ENCODE results near the gene CRELD1.

Gene CRELD1

GRCh38 chr3:9930804-9931418 lies 2.7 kb upstream of the CRELD1 start:
- ChIA-PET CTCF (interaction anchor here (0.5 to 2.2 kb wide), 5 partner anchors 11 to 87 kb away, joined by 3 to 7 read pairs (median 4); partner anchors contain the start of gene RPUSD3), POLR2A (interaction anchor here (0.8 to 4.2 kb wide), 2 partner anchors 12 to 88 kb away, joined by 3 to 36 read pairs; no protein-coding TSS in a partner anchor)
- no peak for TF ChIP-seq ZNF384 (IDR thresholded peaks at IDR 0.05)
- TF ChIP-seq ELF4 (IDR thresholded peaks at IDR 0.05), result no peak
- TF ChIP-seq SP1 (IDR thresholded peaks at IDR 0.05), result no peak
- TF ChIP-seq L3MBTL2 (conservative IDR thresholded peaks at IDR 0.05), result no peak
- TF ChIP-seq BHLHE40 (IDR thresholded peaks at IDR 0.05; ENCODE audit: borderline replicate concordance), result no peak
- no peak for TF ChIP-seq NFRKB (IDR thresholded peaks at IDR 0.05)
- TF ChIP-seq FOXM1 (IDR thresholded peaks at IDR 0.05; ENCODE audit: borderline replicate concordance), result no peak
- DNase-seq (ENCODE audit: extremely low spot score), result no peak

DNA sequence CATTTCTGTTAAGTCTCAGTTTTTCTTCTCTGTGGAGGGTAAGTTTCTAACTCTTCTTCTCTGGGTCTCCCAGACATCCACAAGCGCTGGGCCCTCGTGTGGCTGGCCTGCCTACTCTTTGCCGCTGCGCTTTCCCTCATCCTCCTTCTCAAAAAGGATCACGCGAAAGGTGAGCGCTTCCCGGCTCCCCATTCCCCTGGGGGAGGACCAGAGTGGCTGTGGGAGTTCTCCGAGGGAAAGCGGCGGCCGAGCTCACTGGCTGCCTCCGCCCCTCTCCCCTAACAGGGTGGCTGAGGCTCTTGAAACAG lies 1.1 kb upstream of the CRELD1 start:
- no peak for DNase-seq (ENCODE audit: extremely low spot score)
- TF ChIP-seq PKNOX1 (IDR thresholded peaks at IDR 0.05) (no peak), CTBP1 (IDR thresholded peaks at IDR 0.05; ENCODE audit: borderline replicate concordance) (no peak)
- ChIA-PET POLR2A (interaction anchor here (1.0 to 4.3 kb wide), 11 partner anchors 9 to 89 kb away, joined by 3 to 52 read pairs (median 6); partner anchors contain the start of genes IL17RE and RPUSD3), CTCF (interaction anchor here (0.7 to 3.5 kb wide), 7 partner anchors 9 to 44 kb away, joined by 3 to 26 read pairs (median 7); partner anchors contain the start of genes IL17RE and JAGN1)

GRCh38 chr3:9932843-9933560 lies 632 bp upstream of the CRELD1 start:
- ChIA-PET CTCF (interaction anchor here (0.6 to 3.5 kb wide), 10 partner anchors 9 to 830 kb away, joined by 3 to 26 read pairs (median 3); partner anchors contain the start of genes IL17RE and JAGN1), POLR2A (interaction anchor here (0.5 to 4.3 kb wide), 20 partner anchors 10 to 500 kb away, joined by 3 to 52 read pairs (median 4); partner anchors contain the start of genes ARPC4, IL17RC, IL17RE and JAGN1)
- peak; percentile 40; the same call in 1 of the 2 replicates for TF ChIP-seq FOXM1 (IDR thresholded peaks at IDR 0.05; ENCODE audit: borderline replicate concordance)
- TF ChIP-seq FOXA1 (IDR thresholded peaks at IDR 0.05), result no peak
- TF ChIP-seq HDGF (IDR thresholded peaks at IDR 0.05; ENCODE audit: borderline replicate concordance), result no peak
- TF ChIP-seq TARDBP (IDR thresholded peaks at IDR 0.05), result no peak
- TF ChIP-seq CTBP1 (IDR thresholded peaks at IDR 0.05; ENCODE audit: borderline replicate concordance), result peak; percentile 52; the same call in 1 of the 2 replicates
- no peak for TF ChIP-seq FOXK2 (IDR thresholded peaks at IDR 0.05)
- TF ChIP-seq L3MBTL2 (conservative IDR thresholded peaks at IDR 0.05), result peak; percentile 96
- TF ChIP-seq ZNF384 (IDR thresholded peaks at IDR 0.05), result no peak
- no peak for TF ChIP-seq ELF4 (IDR thresholded peaks at IDR 0.05)
- TF ChIP-seq SP1 (IDR thresholded peaks at IDR 0.05), result no peak
- no peak for TF ChIP-seq BHLHE40 (IDR thresholded peaks at IDR 0.05; ENCODE audit: borderline replicate concordance)
- TF ChIP-seq NFRKB (IDR thresholded peaks at IDR 0.05), result no peak
- no peak for TF ChIP-seq SUZ12 (IDR thresholded peaks at IDR 0.05)
- no peak for TF ChIP-seq PKNOX1 (IDR thresholded peaks at IDR 0.05)
- DNase-seq (ENCODE audit: extremely low spot score), result peak; percentile 79

GRCh38 chr3:9934235-9934621 lies 594 bp downstream of the CRELD1 start:
- no peak for DNase-seq (ENCODE audit: extremely low spot score)
- POLR2A ChIA-PET, result interaction anchor here (0.8 to 4.3 kb wide), 6 partner anchors 9 to 91 kb away, joined by 3 to 52 read pairs (median 12); partner anchors contain the start of genes JAGN1 and RPUSD3
- CTCF ChIA-PET, result interaction anchor here (0.6 to 3.5 kb wide), 2 partner anchors 10 to 12 kb away, joined by 3 to 26 read pairs; no protein-coding TSS in a partner anchor
- TF ChIP-seq ARNT (IDR thresholded peaks at IDR 0.05), result no peak
- no peak for TF ChIP-seq PKNOX1 (IDR thresholded peaks at IDR 0.05)
- no peak for TF ChIP-seq HDGF (IDR thresholded peaks at IDR 0.05; ENCODE audit: borderline replicate concordance)
- no peak for TF ChIP-seq BHLHE40 (IDR thresholded peaks at IDR 0.05; ENCODE audit: borderline replicate concordance)
- TF ChIP-seq ZNF384 (IDR thresholded peaks at IDR 0.05), result no peak
- TF ChIP-seq SP1 (IDR thresholded peaks at IDR 0.05), result no peak
- TF ChIP-seq FOXK2 (IDR thresholded peaks at IDR 0.05), result no peak

DNA sequence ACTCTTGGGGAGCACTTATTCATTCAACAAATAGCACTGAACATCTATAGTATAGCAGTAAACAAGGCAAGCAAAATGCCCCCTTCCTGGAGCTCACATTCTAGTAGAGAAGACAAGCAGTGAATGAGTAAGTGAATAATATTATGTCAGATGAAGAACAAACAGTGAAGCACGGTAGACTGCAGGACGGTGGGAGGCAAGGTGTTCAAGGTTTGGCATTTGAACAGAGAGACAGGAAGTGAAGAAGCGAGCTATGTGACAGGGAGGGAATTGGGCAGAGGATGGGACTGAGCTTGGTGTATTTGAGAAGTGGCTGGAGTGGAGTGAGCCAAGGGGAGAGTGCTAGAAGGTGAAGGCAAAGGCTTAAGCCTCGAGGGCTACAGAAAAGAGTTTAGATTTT lies 1.4 kb downstream of the CRELD1 start:
- TF ChIP-seq SUZ12 (IDR thresholded peaks at IDR 0.05), result no peak
- no peak for TF ChIP-seq BHLHE40 (IDR thresholded peaks at IDR 0.05; ENCODE audit: borderline replicate concordance)
- no peak for TF ChIP-seq CTBP1 (IDR thresholded peaks at IDR 0.05; ENCODE audit: borderline replicate concordance)
- no peak for TF ChIP-seq FOXK2 (IDR thresholded peaks at IDR 0.05)
- no peak for TF ChIP-seq FOXM1 (IDR thresholded peaks at IDR 0.05; ENCODE audit: borderline replicate concordance)
- TF ChIP-seq SP1 (IDR thresholded peaks at IDR 0.05), result no peak
- TF ChIP-seq NFRKB (IDR thresholded peaks at IDR 0.05), result no peak
- TF ChIP-seq ELF4 (IDR thresholded peaks at IDR 0.05), result no peak
- no peak for TF ChIP-seq LEF1 (IDR thresholded peaks at IDR 0.05; ENCODE audit: borderline replicate concordance)
- TF ChIP-seq ARNT (IDR thresholded peaks at IDR 0.05), result no peak
- no peak for TF ChIP-seq HDGF (IDR thresholded peaks at IDR 0.05; ENCODE audit: borderline replicate concordance)
- no peak for TF ChIP-seq L3MBTL2 (conservative IDR thresholded peaks at IDR 0.05)
- no peak for TF ChIP-seq PKNOX1 (IDR thresholded peaks at IDR 0.05)
- no peak for TF ChIP-seq TARDBP (IDR thresholded peaks at IDR 0.05)
- no peak for TF ChIP-seq ZNF384 (IDR thresholded peaks at IDR 0.05)
- POLR2A ChIA-PET, result interaction anchor here (0.8 to 4.3 kb wide), 4 partner anchors 12 to 91 kb away, joined by 3 to 52 read pairs (median 6); partner anchors contain the start of genes JAGN1 and RPUSD3
- CTCF ChIA-PET, result interaction anchor here (3.5 kb wide), 1 partner anchor 12 kb away, joined by 26 read pairs; no protein-coding TSS in a partner anchor
- DNase-seq (ENCODE audit: extremely low spot score), result no peak

Data from HEK293T (cell line).